Fibroblast of skin of right quadriceps (primary cell): ENCODE data around the gene PIGT.

Experiments
- DNase-seq: peaks from one replicate; pipeline ENCODE4 v3.0.0-alpha.2; 2013

The PIGT gene

DNA sequence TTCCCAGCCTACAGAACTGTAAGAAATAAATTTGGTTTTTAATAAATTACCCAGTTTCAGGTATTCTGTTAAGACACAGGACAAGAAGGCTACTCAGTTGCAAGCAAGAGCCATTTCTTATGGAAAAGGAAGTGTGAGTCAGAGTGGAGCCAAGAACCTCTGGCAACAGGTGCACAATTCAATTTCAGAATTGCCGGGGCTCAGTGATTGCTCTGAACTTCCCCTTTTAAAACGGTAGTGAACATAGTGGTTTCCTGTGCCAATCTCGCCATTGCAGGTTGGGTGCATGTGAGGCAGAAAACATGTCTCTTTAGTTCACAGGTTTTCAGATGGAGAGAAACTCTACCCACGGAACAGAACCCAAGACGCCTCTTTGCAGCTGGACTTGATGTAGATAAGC lies 16.4 kb downstream of the PIGT start:
- DNase-seq, result no peak

- no peak for DNase-seq
Measured at GRCh38 chr20:45433316-45433715, 17.4 kb downstream of the PIGT start.

DNA sequence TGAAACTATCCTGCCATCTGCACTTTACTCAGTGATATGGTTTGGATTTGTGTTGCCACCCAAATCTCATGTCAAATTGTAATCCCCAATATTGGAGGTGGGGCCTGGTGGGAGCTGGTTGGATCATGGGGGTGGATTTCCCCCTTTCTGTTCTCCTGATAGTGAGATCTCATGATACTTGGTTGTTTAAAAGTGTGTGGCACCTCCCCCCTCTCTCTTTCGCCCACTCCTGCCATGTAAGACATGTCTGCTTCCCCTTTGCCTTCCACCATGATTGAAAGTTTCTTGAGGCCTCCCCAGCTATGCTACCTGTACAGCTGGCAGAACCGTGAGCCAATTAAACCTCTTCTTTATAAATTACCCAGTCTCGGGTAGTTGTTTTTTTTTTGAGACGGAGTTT lies 18.0 kb downstream of the PIGT start:
- DNase-seq, result no peak

DNA sequence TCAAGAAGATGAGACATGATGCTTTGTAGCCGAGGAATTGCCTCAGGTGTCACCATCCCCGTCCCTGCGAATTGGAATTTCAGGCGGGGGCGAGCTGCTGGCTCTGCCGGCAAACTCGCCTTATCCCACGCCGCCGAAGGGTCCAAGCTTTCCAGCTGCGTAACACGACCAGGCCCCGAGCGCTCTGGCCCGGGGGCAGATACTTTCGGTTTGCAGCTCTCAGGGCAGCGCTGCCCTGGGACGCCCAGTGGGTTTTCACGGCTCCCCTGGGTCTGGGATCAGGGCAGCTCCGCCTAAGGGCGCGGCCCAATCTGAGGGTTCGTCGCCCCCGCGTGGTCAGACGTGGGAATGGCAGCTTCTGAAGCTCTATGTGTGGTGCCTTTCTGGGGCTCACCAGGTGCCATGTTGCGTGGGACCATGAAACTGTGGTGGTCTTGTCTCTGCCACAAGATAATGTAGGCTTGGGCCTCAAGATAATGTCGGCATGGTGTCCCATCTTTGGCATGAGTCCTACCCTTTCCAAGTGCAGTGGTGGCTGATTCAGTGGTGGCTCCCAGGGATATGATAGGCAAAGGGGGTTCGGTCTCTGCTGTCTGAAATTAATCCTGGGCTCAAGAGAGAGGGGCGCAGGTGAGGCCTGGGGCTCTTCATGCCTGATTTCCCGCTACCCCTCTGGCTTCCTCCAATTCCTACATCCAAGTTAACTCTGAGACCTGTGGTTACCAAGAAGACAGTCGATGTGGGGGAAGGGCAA lies 21.0 kb downstream of the PIGT start:
- peak; percentile 71 for DNase-seq

GRCh38 chr20:45440424-45440823 lies 24.5 kb downstream of the PIGT start:
- DNase-seq, result no peak

DNA sequence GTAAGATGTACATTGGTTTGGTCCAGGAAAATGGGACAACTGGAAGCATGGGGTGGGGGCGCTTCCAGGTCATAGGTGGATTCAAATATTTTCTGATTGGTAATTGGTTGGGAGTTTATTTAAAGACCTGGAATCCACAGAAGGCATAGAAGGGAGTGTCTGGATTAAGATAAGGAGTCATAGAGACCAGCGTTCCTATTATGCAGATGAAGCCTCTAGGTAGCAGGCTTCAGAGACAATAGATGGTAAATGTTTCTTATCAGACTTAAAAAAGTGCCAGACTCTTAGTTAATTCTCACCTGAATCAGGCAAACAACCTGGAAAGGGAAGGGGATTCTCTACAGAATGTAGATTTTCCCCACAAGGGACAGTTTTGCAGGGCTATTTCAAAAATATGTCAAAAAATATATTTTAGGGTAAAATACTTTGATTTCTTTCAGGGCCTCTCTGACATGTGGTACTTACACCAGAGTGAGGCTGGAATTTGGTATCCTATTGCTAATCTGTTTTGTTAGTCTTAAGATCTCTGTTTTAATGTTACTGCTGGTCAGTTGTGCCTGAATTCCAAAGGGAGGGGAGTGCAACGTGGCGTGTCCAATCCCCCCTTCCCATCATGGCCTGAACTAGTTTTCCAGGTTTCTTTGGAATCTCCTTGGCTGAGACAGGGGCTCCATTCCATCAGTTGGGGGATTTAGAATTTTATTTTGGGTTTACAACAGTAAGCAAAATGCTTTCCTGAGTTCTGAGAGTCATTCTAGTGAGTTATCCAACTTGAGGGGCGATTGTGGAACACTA lies 25.1 kb downstream of the PIGT start:
- no peak for DNase-seq

- DNase-seq, result no peak
Measured at GRCh38 chr20:45441746-45442145, 25.8 kb downstream of the PIGT start.

DNA sequence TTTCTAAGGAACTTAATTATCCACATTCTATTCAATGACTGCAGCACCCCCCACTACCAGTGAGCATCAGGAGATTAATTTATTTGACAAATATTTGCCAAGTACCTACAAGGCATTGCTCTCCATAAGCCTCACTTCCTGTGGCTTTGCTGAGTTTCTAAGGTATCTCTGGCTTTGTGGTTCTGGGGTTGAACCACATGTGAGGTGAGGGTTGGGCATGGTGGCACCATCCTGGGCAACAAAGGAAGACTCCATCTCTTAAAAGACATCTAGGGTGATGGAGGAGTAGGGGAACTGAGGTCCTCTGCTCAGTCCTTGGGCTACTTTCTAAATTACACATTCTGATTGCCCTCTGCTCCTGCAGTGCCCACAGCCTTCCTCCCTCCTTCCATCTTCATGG lies 28.1 kb downstream of the PIGT start:
- DNase-seq, result no peak

DNA sequence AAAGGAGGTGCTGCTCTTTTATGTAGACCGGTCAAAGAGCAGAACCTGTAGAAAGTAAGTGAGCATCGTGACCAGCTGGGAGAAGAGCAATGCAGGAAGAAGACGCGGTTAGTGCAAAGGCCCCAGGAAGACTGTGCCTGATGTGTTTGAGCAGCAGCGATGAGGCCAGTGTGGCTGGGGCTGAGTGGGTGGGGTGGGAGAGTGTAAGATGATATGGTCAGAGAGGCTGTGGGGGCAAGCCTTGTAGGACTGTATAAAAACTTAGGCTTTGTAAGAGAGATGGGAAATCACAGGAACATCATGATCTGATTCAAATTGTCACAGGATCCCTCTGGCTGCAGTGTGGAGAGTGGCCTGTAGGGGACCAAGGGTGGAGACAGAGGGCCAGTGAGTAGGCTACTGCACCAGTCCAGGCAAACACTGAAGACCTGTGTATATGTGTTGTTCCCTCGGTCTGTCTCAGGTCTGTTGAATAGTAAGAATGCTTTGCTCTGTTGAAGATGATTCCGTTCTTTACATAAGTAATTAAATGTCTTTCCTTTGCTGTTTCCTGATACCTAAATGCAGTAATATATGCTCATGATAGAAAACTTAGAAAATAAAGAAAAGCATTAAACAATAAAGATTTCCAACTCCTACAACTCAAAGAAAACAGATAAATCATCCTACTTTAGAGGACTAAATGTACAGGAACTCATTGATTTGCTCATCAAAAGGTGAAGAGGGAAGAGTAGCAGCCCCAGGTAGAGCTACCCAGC lies 30.0 kb downstream of the PIGT start:
- no peak for DNase-seq

DNA sequence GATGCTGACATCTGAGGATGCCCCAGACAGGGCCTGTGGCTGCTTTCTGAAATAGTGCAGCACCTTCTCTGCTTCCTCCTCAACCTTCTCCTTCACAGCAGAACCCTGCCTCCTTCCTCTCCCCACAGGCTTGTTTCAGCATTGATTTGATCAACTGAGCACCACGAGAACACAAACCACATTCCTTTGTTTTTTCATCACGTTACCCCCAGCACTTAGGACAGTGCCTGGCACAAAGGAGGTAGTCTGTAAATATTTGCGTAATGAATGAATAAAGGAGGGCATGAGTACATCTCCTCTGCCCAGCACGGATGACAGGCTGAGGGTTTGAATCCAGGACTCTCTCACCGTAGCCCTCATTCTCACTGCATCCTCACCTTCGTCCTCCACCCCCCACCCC lies 32.3 kb downstream of the PIGT start:
- DNase-seq, result no peak

GRCh38 chr20:45449528-45449927 lies 33.6 kb downstream of the PIGT start:
- DNase-seq, result no peak

GRCh38 chr20:45450097-45450818 lies 34.3 kb downstream of the PIGT start:
- DNase-seq, result peak; percentile 30

- no peak for DNase-seq
Measured at GRCh38 chr20:45452238-45452637, 36.3 kb downstream of the PIGT start.

- DNase-seq, result no peak
Measured at GRCh38 chr20:45452772-45453691, 37.1 kb downstream of the PIGT start.

- no peak for DNase-seq
Measured at GRCh38 chr20:45456632-45457031, 40.7 kb downstream of the PIGT start.

DNA sequence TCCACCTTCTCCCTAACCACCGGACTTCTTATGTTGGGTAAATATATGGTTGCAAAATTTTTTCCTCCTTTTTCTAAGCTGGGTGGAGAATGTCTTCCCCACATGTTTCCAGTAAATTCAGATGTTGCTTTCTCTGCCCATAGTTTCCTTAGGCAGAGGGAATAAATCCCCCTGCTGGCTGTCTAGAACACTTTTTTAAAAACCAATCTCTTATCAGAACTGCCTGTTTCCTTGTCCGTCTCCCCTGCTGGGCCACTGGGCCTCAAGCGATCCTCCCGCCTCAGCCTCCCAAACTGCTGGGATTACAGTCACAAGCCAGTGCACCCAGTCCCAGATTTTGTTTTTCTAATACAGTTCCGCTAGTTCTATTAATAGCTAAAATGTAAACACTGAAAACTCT lies 43.7 kb downstream of the PIGT start:
- no peak for DNase-seq

- no peak for DNase-seq
Measured at GRCh38 chr20:45461225-45461624, 45.3 kb downstream of the PIGT start.

GRCh38 chr20:45462711-45463509 lies 47.0 kb downstream of the PIGT start:
- DNase-seq, result no peak

DNA sequence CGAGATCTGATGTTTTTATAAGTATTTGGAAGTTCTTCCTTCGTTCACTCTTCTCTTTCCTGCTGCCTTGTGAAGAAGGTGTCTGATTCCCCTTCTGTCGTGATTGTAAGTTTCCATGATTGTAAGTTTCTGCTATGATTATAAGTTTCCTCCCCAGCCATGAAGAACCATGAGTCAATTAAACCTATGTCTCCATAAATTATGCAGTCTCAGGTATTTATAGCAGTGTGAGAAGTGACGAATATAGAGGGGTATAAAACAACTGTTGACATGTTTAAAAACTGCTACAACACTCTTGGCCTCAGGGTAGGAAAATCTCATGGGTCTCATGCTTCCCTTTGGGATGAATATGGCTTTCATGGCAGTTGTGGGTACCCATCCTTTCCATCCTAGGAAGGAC lies 47.8 kb downstream of the PIGT start:
- DNase-seq, result no peak

DNA sequence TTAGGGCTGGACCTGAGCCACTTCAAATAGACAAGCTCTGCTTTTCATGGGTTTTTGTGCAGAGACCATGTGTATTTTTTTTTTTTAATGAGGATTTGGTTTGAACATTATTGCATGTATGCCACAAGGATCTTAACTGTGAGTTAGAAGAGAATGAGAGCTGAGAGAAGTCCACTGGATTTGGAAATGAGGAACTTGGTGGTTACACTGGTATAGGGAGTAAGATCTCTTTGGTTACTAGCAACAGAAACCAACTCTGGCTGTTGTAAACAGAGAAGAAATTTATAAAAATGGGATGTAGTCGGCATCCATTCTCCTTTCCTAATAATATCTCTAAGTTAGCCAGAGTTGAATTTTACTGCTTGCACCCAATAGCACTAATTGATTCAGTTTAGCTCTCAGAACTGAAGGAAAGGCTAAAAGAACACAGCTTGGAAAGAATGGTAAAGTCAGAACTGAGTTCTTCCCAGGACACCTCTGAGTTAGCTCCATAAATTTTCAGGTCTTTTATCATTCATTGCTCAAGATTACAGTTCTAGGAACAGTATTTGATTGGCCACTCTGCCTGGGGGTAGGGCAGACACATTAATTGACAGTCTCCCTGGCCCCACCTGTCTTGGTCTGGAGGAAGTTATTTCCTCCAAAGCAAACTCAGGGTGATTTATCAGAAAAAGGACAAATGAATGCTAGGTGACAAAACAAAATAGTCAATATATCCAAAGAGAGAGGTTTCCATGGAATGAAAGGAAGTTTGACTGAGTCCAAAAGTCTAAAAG lies 49.7 kb downstream of the PIGT start:
- no peak for DNase-seq
